Muscle layer of colon (tissue), 2 donors: ENCODE data around the gene DYSF.
A peak's percentile ranks its signal among the peaks of the same experiment; 100 is the strongest.
"Not testable (repeated sequence)": the region's sequence is repeated elsewhere in the genome, so short reads cannot be mapped to it uniquely, and the experiment has no call there.

Experiments
- H3K27ac ChIP-seq: one replicate; pipeline ENCODE4 v1.7.0; 2013; ENCODE audit warnings: low read depth, mild to moderate bottlenecking, low read length, moderate library complexity
- H3K27me3 ChIP-seq, 2 donors: one replicate each; pipeline ENCODE4 v1.7.0; 2013; ENCODE audit warnings: low read length in 2 of 2, mild to moderate bottlenecking in 2 of 2; ENCODE audit not compliant: insufficient read depth in 2 of 2, control insufficient read depth in 1 of 2
- H3K36me3 ChIP-seq: one replicate; pipeline ENCODE4 v1.7.0; 2013; ENCODE audit warnings: mild to moderate bottlenecking, low read length; ENCODE audit not compliant: insufficient read depth
- H3K4me1 ChIP-seq: one replicate; pipeline ENCODE4 v1.7.0; 2013; ENCODE audit warnings: mild to moderate bottlenecking, low read length; ENCODE audit not compliant: insufficient read depth
- H3K4me3 ChIP-seq, 2 donors: one replicate each; pipeline ENCODE4 v1.7.0; 2013; ENCODE audit warnings: low read length in 2 of 2, low read depth in 1 of 2, mild to moderate bottlenecking in 1 of 2, moderate library complexity in 1 of 2
- H3K9ac ChIP-seq: one replicate; pipeline ENCODE4 v1.7.0; 2013; ENCODE audit warnings: low read length
- H3K9me3 ChIP-seq: one replicate; pipeline ENCODE4 v1.7.0; 2013; ENCODE audit warnings: mild to moderate bottlenecking, low read length
- donor health status: abdominal sarcoma.
- donor health status: Adenocarcinoma of cecum.

The DYSF gene

GRCh38 chr2:71428472-71429383, 24.6 kb upstream of the DYSF start:
- no peaks in the 10 kb centered on the region for H3K4me1 ChIP-seq

GRCh38 chr2:71445142-71445541, 8.2 kb upstream of the DYSF start:
- not testable (repeated sequence) for H3K9ac ChIP-seq, H3K9me3 ChIP-seq, H3K4me3 ChIP-seq, H3K4me1 ChIP-seq, H3K27me3 ChIP-seq, H3K36me3 ChIP-seq, H3K27ac ChIP-seq

More at GRCh38 chr2:71428472-71429383, 24.6 kb upstream of the DYSF start:
- Histone ChIP-seq H3K4me3 (no peak overlapping the region), H3K9me3 (no peaks in the 10 kb centered on the region), H3K27me3 (no peaks in the 10 kb centered on the region), H3K9ac (no peak overlapping the region), H3K27ac (no peak overlapping the region), H3K36me3 (peaks cover 66% of the 10 kb centered on the region)

DNA sequence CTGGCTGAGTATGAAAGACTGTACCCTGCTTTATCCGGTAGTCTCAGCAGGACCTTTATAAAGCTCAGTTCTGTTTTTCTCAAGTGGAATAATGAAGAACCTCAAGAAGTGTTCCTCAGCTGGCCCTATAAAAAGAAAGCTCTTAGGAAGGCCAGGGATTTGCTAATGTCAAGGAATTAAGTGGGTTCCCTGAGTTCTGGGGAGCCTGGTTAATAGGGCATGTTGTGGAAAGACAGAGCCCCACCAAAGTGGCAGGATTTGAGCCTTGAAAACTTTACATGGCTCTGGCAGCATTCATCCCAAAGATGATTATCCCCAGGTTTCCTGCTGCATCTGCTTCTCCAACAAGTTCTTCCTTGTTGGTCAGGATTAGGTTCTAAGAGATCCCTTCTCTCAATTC, 6.9 kb upstream of the DYSF start:
- H3K36me3 ChIP-seq: no peaks in the 10 kb centered on the region
- H3K27ac ChIP-seq: no peak overlapping the region
- H3K9ac ChIP-seq: no peak overlapping the region
- no peaks in the 10 kb centered on the region for H3K9me3 ChIP-seq
- H3K4me3 ChIP-seq: no peak overlapping the region
- no peaks in the 10 kb centered on the region for H3K27me3 ChIP-seq
- H3K4me1 ChIP-seq: peaks cover 5% of the 10 kb centered on the region

- H3K4me1 ChIP-seq: peaks cover 16% of the 10 kb centered on the region
- H3K27ac ChIP-seq: no peak overlapping the region
- H3K27me3 ChIP-seq: no peaks in the 10 kb centered on the region
- no peaks in the 10 kb centered on the region for H3K9me3 ChIP-seq
- no peaks in the 10 kb centered on the region for H3K36me3 ChIP-seq
- no peak overlapping the region for H3K9ac ChIP-seq
- no peak overlapping the region for H3K4me3 ChIP-seq
Observed at GRCh38 chr2:71449343-71449742, 4.0 kb upstream of the DYSF start.

DNA sequence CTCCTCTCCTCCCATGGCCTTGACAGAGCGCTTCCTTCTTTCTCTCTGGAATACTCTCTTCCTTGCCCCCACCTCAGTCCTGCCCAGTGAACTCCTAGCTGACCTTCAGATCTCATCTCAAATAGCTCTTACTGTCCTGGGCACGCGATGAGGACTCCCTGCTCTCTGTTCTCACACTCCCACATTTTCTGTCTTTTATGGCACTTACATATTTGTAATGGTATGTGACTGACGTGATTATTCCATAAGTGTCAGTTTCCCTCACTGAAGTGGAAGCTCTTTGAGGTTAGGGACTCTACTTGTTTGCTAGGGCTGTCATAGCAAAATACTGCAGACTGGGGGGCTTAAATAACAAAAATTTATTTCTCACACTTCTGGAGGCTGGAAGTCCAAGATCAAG, 1.7 kb upstream of the DYSF start:
- Histone ChIP-seq H3K9ac (no peak overlapping the region), H3K27me3 (no peaks in the 10 kb centered on the region), H3K27ac (no peak overlapping the region), H3K4me3 (no peak overlapping the region), H3K4me1 (peaks cover 39% of the 10 kb centered on the region), H3K36me3 (no peaks in the 10 kb centered on the region), H3K9me3 (no peaks in the 10 kb centered on the region)

DNA sequence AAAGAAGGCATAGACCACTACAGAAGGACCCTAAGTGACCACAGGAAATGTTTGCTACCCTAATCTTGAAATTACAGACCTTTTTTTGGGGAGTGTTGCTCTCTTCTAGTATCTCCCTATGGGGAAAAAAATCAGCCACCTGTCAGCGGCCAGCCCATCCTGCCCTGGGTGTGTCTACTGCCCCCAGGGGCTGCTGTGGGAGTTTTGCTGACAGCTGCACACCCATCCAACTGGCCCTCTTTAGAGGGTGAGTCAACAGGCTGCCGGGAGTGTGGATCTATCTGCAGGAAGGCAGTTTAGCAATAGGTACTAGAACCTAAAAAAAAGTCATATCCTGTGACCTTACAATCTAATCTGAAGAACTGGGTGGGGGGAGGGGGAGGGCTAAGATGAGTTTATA, 796 bp upstream of the DYSF start:
- H3K4me1 ChIP-seq: peaks cover 48% of the 10 kb centered on the region
- H3K27ac ChIP-seq: no peak overlapping the region
- no peaks in the 10 kb centered on the region for H3K9me3 ChIP-seq
- no peak overlapping the region for H3K4me3 ChIP-seq
- no peaks in the 10 kb centered on the region for H3K27me3 ChIP-seq
- H3K9ac ChIP-seq: no peak overlapping the region
- no peaks in the 10 kb centered on the region for H3K36me3 ChIP-seq

DNA sequence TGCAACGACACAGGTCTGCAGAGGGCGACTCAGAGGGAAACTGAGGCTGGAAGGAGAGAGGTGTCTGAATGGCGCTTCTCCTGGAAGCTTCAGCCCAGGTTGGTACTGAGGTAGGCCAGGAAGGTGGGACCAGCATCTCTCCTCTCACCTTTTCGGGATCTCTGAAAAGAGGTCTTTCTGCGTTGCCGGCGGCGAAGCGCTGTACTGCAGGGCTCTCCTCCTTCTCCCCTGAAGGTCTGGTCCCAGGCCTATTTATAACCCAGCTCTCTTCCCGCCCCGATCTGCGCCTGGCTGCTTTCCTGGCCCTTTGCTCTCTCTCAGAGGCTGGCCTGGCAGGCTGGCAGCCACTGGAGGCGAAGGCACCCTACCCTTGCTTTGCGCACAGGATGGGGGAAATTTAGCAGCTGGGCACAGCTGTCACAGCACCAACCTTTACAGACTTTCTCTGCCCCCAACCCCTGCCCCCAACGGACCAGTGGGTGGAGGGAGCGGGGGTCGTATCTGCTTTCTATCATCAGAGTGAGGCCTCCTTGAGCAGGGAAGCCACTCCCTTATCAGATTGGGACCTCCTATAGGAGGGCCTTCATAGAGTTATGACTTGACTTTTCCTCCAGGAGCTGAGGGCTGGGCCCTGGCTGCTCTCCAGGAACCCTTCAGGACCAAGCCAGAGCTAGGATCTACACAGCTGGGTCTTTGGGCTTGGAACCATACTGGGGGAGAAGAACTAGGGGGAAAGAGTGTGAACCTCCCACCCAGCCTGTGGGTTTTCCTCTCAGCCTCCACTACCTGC, 1.1 kb downstream of the DYSF start:
- no peaks in the 10 kb centered on the region for H3K36me3 ChIP-seq
- H3K9me3 ChIP-seq: no peaks in the 10 kb centered on the region
- peak overlapping the region; percentile 69 to 75 for H3K4me3 ChIP-seq
- H3K27ac ChIP-seq: peak overlapping the region; percentile 88
- H3K9ac ChIP-seq: no peak overlapping the region
- H3K27me3 ChIP-seq: no peaks in the 10 kb centered on the region
- H3K4me1 ChIP-seq: peaks cover 64% of the 10 kb centered on the region

- no peaks in the 10 kb centered on the region for H3K9me3 ChIP-seq
- no peaks in the 10 kb centered on the region for H3K36me3 ChIP-seq
- peak overlapping the region in 1 of 2 donors; percentile 69 for H3K4me3 ChIP-seq
- peak overlapping the region; percentile 25 for H3K9ac ChIP-seq
- no peaks in the 10 kb centered on the region for H3K27me3 ChIP-seq
- H3K4me1 ChIP-seq: peaks cover 64% of the 10 kb centered on the region
- H3K27ac ChIP-seq: peak overlapping the region; percentile 88
Observed at GRCh38 chr2:71455011-71455740, 1.8 kb downstream of the DYSF start.

- no peaks in the 10 kb centered on the region for H3K36me3 ChIP-seq
- H3K9ac ChIP-seq: peak overlapping the region; percentile 25
- peaks cover 64% of the 10 kb centered on the region for H3K4me1 ChIP-seq
- H3K9me3 ChIP-seq: no peaks in the 10 kb centered on the region
- peak overlapping the region in 1 of 2 donors; percentile 69 for H3K4me3 ChIP-seq
- H3K27me3 ChIP-seq: no peaks in the 10 kb centered on the region
- H3K27ac ChIP-seq: peak overlapping the region; percentile 88
Observed at GRCh38 chr2:71455741-71456569, 2.6 kb downstream of the DYSF start.

DNA sequence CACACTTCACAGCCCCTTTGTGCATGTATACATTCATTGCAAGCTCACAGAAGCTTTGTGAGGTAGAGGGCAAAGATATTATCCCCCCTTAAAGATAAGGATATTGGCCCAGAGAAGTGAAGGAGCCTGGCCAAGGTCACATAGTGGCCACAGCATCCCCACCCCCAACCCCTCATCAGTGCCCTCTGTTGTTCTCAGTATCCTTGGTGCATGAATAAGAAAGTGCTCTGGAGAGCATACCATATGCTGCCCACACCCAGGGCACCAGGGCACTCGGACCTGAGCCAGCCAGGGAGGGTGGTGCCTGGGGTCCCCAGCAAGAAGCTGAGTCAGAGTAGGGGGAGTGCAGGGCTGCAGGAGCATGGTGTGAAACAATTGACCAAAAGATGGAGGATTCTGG, 3.3 kb downstream of the DYSF start:
- Histone ChIP-seq H3K27me3 (no peaks in the 10 kb centered on the region), H3K9me3 (no peaks in the 10 kb centered on the region), H3K4me1 (peaks cover 58% of the 10 kb centered on the region), H3K36me3 (no peaks in the 10 kb centered on the region), H3K9ac (peak overlapping the region; percentile 25), H3K27ac (peak overlapping the region; percentile 88), H3K4me3 (no peak overlapping the region)
